Neural cell (in vitro differentiated cells): ENCODE data around the gene SPON1. TPM values are rescaled to one million over a fixed set of nuclear protein-coding genes. Genes with fewer than 3 reads are reported as not detected.

ENCODE experiments used
- H2AFZ ChIP-seq: fragments of 200-600, 300-800 bp; sonication (generic), shearing (Covaris generic); 2 replicates; pipeline ENCODE4 v1.6.0; 2014; ENCODE audit warnings: low read depth, mild to moderate bottlenecking, antibody characterized with exemption, low read length, moderate library complexity
- H3F3A ChIP-seq: fragments of 200-600 bp; shearing (Covaris generic); 2 replicates; pipeline ENCODE4 v1.6.1; 2016; ENCODE audit warnings: mild to moderate bottlenecking, moderate library complexity, mixed read lengths, antibody characterized with exemption, low read length; ENCODE audit not compliant: insufficient read depth, poor library complexity, severe bottlenecking
- H3K27ac ChIP-seq: fragments of 200-600, 300-800 bp; sonication (generic), shearing (Covaris generic); 2 replicates; pipeline ENCODE4 v1.5.1; 2014; ENCODE audit warnings: mild to moderate bottlenecking, low read length, moderate library complexity
- H3K27me3 ChIP-seq: fragments of 300-800, 200-600 bp; sonication (generic), shearing (Covaris generic); 2 replicates; pipeline ENCODE4 v1.6.0; 2014; ENCODE audit warnings: mild to moderate bottlenecking, low read depth, low read length, moderate library complexity; ENCODE audit not compliant: insufficient read depth
- H3K36me3 ChIP-seq: fragments of 300-800, 200-600 bp; sonication (generic), shearing (Covaris generic); 2 replicates; pipeline ENCODE4 v1.5.1; 2014; ENCODE audit warnings: mild to moderate bottlenecking, antibody characterized with exemption, low read length, moderate library complexity; ENCODE audit not compliant: insufficient read depth
- H3K4me2 ChIP-seq: fragments of 300-800, 200-600 bp; sonication (generic), shearing (Covaris generic); 2 replicates; pipeline ENCODE4 v1.6.0; 2014; ENCODE audit warnings: mild to moderate bottlenecking, low read length
- H3K4me3 ChIP-seq: fragments of 300-800, 200-600 bp; sonication (generic), shearing (Covaris generic); 2 replicates; pipeline ENCODE4 v1.5.1; 2014; ENCODE audit warnings: mild to moderate bottlenecking, low read length, moderate library complexity
- H3K79me2 ChIP-seq: fragments of 200-600 bp; shearing (Covaris generic); replicated peaks from 2 replicates; pipeline ENCODE4 v1.6.0; 2014; ENCODE audit warnings: mild to moderate bottlenecking, low read length, moderate library complexity; ENCODE audit not compliant: insufficient read depth
- H3K9ac ChIP-seq: fragments of 300-800, 200-600 bp; sonication (generic), shearing (Covaris generic); 2 replicates; pipeline ENCODE4 v1.6.1; 2016; ENCODE audit warnings: mild to moderate bottlenecking, low read length, mixed read lengths
- H3K9me2 ChIP-seq: fragments of 200-600 bp; shearing (Covaris generic); 2 replicates; pipeline ENCODE4 v1.6.1; 2016; ENCODE audit warnings: mild to moderate bottlenecking, low read length, mixed read lengths; ENCODE audit not compliant: insufficient read depth
- H3K9me3 ChIP-seq: fragments of 200-600, 300-800 bp; sonication (generic), shearing (Covaris generic); 2 replicates; pipeline ENCODE4 v1.6.1; 2016; ENCODE audit warnings: mild to moderate bottlenecking, mixed run types, low read length, moderate library complexity, mixed read lengths
- H4K20me1 ChIP-seq: fragments of 200-600 bp; shearing (Covaris generic); 2 replicates; pipeline ENCODE4 v1.6.1; 2016; ENCODE audit warnings: mild to moderate bottlenecking, mixed run types; ENCODE audit not compliant: insufficient read depth
- EP300 ChIP-seq: fragments of 450-650 bp; conservative IDR thresholded peaks from 2 replicates; pipeline ENCODE4 v1.6.1; 2014; ENCODE audit warnings: antibody characterized with exemption, mild to moderate bottlenecking, moderate library complexity; ENCODE audit not compliant: poor library complexity, severe bottlenecking
- EZH2 ChIP-seq: fragments of 200-600, 300-800 bp; shearing (Covaris generic), sonication (generic); IDR thresholded peaks from 2 replicates; pipeline ENCODE4 v1.6.1; 2014; ENCODE audit warnings: antibody characterized with exemption, low read length, borderline replicate concordance, mild to moderate bottlenecking; ENCODE audit not compliant: insufficient read depth, poor library complexity, severe bottlenecking
- MXI1 ChIP-seq: fragments of 450-650 bp; conservative IDR thresholded peaks from 2 replicates; pipeline ENCODE4 v1.6.1; 2014; ENCODE audit warnings: antibody characterized with exemption, mild to moderate bottlenecking; ENCODE audit not compliant: poor library complexity, severe bottlenecking
- POLR2AphosphoS5 ChIP-seq: IDR thresholded peaks from 2 replicates; pipeline ENCODE4 v1.6.1; 2012
- RAD21 ChIP-seq: fragments of 450-650 bp; conservative IDR thresholded peaks from 2 replicates; pipeline ENCODE4 v1.6.1; 2014; ENCODE audit warnings: antibody characterized with exemption, mild to moderate bottlenecking, moderate library complexity
- SMC3 ChIP-seq: fragments of 450-650 bp; conservative IDR thresholded peaks from 2 replicates; pipeline ENCODE4 v1.6.1; 2014; ENCODE audit warnings: antibody characterized with exemption, mild to moderate bottlenecking, moderate library complexity; ENCODE audit not compliant: poor library complexity
- TAF1 ChIP-seq: IDR thresholded peaks from 2 replicates; pipeline ENCODE4 v1.6.1; 2012; ENCODE audit warnings: low read depth
- polyA plus RNA-seq: library from polyadenylated mRNA; depleted of rRNA; stranded (reverse); fragments of >200 nt; gene quantifications from 2 replicates; pipeline ENCODE4 v1.2.3, GENCODE V29; 2014
- TF ChIP-seq, protein P1 (sequence below): IDR thresholded peaks from 2 replicates; pipeline ENCODE4 v1.6.1; 2012; ENCODE audit warnings: borderline replicate concordance
- TF ChIP-seq, protein P2 (sequence below): fragments of 450-650 bp; IDR thresholded peaks from 2 replicates; pipeline ENCODE4 v1.5.1; 2014; ENCODE audit warnings: antibody characterized with exemption, mild to moderate bottlenecking, moderate library complexity; ENCODE audit not compliant: poor library complexity, severe bottlenecking

Gene SPON1
- polyA plus RNA-seq, 1 donor from 2014 or later: 0.66 TPM

DNA sequence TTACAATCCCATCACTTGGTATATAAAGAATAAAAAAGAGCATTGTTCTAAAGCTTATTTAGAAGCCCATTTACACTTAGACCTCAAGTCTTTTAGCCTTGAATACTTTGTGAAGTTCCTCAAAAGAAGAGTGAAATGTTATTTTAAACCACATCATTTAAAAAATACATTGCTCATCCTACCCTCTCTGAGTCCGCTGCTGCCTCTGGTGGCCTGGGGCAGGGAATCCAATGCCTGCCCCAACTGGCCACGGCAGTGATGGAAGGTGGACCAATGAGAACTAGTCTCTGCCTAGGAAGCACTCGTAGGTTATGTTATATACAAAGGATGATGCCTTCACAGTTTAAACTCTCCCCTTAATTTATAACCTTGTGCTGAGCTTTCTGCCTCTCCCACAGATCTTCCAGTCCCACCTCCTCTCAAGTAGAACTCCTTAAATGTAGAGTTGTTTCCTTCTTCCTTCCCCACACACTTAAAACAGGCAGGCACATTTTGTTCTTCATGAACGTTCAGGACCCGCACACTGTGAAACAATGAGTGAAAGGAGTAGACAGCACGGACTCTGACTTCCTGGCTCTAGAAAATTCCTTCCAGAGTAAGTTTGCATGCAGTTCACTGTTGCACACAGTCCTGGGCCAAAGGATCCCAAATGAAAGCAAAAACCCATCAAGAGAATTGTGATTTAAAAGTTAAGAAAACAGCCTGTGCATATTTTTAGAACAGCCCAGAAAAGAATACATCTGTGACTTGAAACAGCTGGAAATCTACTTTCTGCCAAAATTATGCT is 228.7 kb downstream of the SPON1 start:
- H3K9me3 ChIP-seq: no peaks in the 10 kb centered on the region
- no peak overlapping the region for H3K27ac ChIP-seq
- no peaks in the 10 kb centered on the region for H4K20me1 ChIP-seq
- H3F3A ChIP-seq: no peaks in the 10 kb centered on the region
- no peaks in the 10 kb centered on the region for H3K27me3 ChIP-seq
- no peaks in the 10 kb centered on the region for H3K36me3 ChIP-seq
- TF ChIP-seq SMC3 (no peak), EP300 (no peak), TAF1 (no peak), POLR2AphosphoS5 (no peak), MXI1 (no peak), EZH2 (no peak), RAD21 (no peak)
- TF ChIP-seq, protein P1, sequence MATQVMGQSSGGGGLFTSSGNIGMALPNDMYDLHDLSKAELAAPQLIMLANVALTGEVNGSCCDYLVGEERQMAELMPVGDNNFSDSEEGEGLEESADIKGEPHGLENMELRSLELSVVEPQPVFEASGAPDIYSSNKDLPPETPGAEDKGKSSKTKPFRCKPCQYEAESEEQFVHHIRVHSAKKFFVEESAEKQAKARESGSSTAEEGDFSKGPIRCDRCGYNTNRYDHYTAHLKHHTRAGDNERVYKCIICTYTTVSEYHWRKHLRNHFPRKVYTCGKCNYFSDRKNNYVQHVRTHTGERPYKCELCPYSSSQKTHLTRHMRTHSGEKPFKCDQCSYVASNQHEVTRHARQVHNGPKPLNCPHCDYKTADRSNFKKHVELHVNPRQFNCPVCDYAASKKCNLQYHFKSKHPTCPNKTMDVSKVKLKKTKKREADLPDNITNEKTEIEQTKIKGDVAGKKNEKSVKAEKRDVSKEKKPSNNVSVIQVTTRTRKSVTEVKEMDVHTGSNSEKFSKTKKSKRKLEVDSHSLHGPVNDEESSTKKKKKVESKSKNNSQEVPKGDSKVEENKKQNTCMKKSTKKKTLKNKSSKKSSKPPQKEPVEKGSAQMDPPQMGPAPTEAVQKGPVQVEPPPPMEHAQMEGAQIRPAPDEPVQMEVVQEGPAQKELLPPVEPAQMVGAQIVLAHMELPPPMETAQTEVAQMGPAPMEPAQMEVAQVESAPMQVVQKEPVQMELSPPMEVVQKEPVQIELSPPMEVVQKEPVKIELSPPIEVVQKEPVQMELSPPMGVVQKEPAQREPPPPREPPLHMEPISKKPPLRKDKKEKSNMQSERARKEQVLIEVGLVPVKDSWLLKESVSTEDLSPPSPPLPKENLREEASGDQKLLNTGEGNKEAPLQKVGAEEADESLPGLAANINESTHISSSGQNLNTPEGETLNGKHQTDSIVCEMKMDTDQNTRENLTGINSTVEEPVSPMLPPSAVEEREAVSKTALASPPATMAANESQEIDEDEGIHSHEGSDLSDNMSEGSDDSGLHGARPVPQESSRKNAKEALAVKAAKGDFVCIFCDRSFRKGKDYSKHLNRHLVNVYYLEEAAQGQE: no peak
- TF ChIP-seq, protein P2, sequence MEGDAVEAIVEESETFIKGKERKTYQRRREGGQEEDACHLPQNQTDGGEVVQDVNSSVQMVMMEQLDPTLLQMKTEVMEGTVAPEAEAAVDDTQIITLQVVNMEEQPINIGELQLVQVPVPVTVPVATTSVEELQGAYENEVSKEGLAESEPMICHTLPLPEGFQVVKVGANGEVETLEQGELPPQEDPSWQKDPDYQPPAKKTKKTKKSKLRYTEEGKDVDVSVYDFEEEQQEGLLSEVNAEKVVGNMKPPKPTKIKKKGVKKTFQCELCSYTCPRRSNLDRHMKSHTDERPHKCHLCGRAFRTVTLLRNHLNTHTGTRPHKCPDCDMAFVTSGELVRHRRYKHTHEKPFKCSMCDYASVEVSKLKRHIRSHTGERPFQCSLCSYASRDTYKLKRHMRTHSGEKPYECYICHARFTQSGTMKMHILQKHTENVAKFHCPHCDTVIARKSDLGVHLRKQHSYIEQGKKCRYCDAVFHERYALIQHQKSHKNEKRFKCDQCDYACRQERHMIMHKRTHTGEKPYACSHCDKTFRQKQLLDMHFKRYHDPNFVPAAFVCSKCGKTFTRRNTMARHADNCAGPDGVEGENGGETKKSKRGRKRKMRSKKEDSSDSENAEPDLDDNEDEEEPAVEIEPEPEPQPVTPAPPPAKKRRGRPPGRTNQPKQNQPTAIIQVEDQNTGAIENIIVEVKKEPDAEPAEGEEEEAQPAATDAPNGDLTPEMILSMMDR: no peak
- H3K79me2 ChIP-seq: no peaks in the 10 kb centered on the region
- H3K9me2 ChIP-seq: no peaks in the 10 kb centered on the region
- no peak overlapping the region for H3K9ac ChIP-seq
- H3K4me2 ChIP-seq: no peak overlapping the region
- no peak overlapping the region for H2AFZ ChIP-seq
- no peak overlapping the region for H3K4me3 ChIP-seq

DNA sequence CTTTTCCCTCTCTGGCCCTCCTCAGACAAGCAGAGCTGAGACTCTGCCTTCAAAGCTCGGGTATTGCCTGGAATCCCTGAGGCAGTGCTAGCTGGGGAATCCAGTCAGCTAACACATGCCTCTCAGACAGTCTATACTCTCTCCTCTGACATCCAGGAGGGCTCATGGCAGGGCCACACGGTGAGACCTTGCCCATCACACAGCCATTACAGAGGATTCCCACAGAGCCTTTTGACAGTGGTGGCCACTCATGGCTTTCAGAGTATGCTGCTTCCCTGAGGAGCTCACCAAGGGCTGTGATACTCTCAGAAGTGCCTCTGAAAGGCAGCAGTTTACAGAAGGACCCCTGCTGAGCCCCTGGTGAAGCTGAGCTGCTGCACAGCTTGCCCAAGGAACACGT is 231.1 kb downstream of the SPON1 start:
- Histone ChIP-seq H3K4me2 (no peak overlapping the region), H2AFZ (no peak overlapping the region), H3K9me3 (no peaks in the 10 kb centered on the region), H3F3A (no peaks in the 10 kb centered on the region), H3K9me2 (no peaks in the 10 kb centered on the region), H3K79me2 (no peaks in the 10 kb centered on the region), H3K36me3 (no peaks in the 10 kb centered on the region), H4K20me1 (no peaks in the 10 kb centered on the region), H3K27me3 (no peaks in the 10 kb centered on the region), H3K27ac (no peak overlapping the region), H3K4me3 (no peak overlapping the region), H3K9ac (no peak overlapping the region)
- TF ChIP-seq MXI1 (no peak), EP300 (no peak), EZH2 (no peak), RAD21 (no peak), SMC3 (no peak), TAF1 (no peak), POLR2AphosphoS5 (no peak)
- TF ChIP-seq, protein P1: no peak
- TF ChIP-seq, protein P2: no peak
